HG02973 (cell line): ENCODE data around the gene RSPO4.

Experiments used
- ATAC-seq: cut with Tn5 transposase; IDR thresholded peaks from one replicate; pipeline ENCODE4 v1.9.1; 2021; ENCODE audit warnings: moderate library complexity; ENCODE audit not compliant: unreplicated experiment

Gene RSPO4

DNA sequence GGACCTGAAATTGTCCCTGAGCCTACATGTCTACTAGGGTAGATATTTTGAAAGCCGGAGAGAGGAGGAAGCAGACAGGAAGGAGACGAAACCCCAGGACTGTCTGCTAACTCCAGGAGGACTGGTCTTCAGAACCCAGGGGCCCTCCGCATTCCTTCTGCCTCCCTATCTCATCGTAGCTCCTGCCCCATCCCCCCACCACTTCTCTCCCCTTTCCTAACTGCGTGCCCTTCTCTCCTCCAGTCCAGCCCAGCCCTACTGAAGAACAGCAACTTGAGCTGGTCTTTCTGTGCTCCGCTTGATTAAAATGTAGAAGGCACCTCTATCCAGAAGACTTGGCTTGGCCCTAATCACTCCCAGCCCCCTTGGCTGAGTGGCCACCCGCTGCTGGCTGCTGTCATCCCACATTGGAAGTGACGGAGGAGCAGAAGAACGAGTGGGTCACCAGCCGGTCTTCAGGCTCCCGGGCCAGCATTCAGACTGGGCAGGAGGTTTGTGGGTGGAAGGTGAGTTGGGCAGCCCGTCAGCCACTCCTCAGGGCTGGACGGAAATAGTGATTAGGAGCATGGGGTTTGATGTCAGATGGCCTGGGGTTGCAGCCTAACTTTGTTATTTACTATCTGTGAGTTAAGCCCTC is 57.2 kb downstream of the RSPO4 start:
- no peak for ATAC-seq

DNA sequence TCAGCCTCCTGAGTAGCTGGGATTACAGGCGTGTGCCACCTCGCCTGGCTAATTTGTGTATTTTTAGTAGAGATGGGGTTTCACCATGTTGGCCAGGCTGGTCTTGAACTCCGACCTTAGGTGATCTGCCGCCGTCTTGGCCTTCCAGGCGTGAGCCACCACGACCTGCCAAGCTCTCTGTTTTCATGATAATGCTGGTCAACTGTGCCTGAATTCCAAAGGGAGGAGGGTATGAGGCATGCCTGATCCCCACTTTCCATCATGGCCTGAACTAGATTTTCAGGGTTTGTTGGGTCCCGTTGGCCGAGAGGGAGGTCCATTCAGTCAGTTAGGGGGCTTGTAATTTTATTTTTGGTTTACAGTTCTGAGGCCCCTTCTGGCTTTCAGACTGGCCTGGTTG is 58.0 kb downstream of the RSPO4 start:
- ATAC-seq: no peak

- no peak for ATAC-seq
These were observed 59.5 kb downstream of the RSPO4 start for GRCh38 chr20:942611-943010.

DNA sequence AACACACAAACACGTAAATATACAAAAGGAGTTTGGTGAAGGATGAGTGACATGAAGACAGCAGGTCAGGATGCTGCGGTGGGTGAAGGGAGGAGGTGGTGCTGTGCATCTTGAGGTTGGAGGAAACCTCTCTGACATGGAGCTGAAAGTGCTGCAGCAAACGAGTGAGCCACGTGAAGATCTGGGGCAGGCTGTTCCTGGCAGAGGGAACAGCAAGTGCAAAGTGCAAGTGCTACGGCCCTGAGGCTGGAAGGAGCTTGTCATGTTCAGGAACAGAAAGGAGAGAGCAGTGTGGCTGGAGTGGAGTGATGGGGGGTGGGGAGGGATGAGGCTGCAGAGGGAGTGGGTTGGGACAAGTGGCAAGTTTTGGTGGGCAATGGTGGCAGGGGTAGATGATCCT is 61.2 kb downstream of the RSPO4 start:
- ATAC-seq: no peak

DNA sequence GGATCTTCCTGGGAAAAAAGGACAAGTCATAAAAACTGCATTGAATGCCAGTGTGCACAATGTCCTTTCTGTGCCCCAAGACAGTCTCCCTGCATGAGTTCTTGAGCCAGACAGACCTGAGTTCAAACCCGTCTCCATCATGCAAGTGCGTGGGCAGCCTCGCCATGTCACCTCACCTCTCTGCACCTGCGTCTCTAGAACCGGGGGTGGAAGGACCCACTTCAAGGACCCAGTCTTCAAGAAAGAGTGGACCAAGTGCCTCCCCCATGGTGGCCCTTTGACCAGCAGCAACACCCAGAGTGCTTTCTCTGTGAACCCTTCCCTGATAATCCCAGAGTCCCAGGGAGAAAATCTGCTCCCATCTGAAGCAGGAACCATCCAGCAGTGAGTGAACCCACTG is 62.5 kb downstream of the RSPO4 start:
- no peak for ATAC-seq

DNA sequence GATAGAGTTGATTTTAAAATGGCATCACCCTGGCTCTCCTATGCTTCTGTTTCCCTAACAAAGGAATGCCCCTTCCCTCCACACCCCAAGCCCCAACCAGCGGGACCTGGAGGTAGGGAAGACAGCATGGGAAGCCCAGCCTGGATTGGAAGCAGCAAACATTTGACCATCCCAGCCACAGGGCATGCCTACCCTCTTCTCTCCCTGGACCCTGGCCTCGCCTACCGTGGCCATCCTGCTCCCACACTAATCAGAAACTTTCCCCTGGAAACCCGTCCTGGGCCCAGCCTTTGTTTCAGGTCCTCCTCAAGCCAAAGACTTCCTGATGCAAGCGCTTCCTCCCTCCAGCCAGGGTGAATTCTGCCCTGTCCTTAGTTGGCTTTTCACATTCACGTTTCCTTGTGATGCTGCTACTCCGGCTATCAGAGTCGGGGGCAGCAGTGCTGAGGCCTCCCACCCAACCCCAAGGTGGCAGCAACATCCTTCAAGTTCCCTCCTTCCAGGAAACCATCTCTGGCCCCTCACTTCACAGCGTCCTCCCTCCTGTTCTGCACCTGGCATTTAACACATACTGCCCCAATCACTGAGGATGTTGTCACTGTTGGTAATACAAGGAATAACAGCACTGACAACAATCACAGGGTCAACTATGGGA is 67.8 kb downstream of the RSPO4 start:
- no peak for ATAC-seq

GRCh38 chr20:933029-933428 is 69.1 kb downstream of the RSPO4 start:
- ATAC-seq: no peak

DNA sequence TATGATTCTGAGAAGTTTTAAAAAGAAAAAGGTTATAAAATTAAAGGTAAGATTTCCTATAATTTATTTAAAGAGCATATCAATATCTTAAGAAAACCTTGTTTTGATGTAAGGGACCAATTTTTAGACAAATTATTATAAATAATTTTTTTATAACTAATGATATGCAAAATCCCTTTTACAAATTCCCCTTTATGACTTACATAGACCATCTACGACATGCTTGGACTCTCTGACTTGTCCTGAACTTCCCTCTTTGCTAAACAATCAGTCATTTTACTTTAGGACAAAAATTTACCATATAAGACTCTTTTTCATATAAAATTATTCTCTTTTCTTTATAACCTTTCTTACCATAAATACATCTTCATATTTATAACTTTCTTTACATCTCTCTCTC is 70.7 kb downstream of the RSPO4 start:
- no peak for ATAC-seq

- ATAC-seq: no peak
These were observed 75.4 kb downstream of the RSPO4 start for GRCh38 chr20:926670-927069.

- no peak for ATAC-seq
These were observed 76.6 kb downstream of the RSPO4 start for GRCh38 chr20:925516-925915.

DNA sequence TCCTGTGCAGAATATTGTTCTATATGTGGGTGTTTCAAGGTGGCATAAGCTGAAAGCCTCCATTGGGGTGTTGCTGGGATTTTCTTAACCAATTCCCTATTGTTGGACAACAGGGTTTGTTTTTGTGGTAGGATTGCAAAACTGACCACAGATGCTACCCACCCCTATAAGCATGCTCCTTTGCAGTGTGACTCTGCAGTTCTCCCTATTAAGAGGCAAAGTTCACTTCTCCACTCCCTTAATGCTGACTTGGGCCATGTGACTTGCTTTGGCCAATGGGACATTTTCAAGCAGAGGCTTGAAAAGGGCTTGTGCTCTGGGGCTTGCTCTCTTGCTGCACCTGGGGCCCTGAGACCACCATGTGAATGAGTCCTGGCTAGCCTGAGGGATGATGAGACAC is 77.5 kb downstream of the RSPO4 start:
- ATAC-seq: no peak

GRCh38 chr20:922781-923180 is 79.3 kb downstream of the RSPO4 start:
- no peak for ATAC-seq

- ATAC-seq: no peak
These were observed 81.0 kb downstream of the RSPO4 start for GRCh38 chr20:921068-921467.

- ATAC-seq: no peak
These were observed 81.8 kb downstream of the RSPO4 start for GRCh38 chr20:920311-920710.

- ATAC-seq: no peak
These were observed 82.6 kb downstream of the RSPO4 start for GRCh38 chr20:919491-919916.

DNA sequence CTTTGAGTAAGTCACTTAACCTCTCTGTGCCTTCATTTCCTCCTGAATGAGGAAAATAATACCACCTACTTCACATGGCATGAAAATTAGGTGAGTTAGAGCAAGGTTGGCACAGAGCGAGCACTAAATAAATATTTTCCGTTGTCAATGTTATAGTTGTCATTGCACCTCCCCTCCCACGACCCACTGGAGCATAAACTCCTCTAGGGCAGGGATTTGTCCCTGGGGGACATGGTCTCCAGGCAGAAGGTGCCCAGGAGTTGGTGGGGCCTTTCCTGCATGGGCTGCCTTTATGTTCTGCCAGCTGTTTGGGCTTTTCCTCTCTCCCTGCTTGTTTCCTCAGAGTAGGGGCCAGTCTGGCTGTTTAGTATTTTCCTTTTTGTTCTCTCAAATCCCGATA is 84.7 kb downstream of the RSPO4 start:
- no peak for ATAC-seq

- no peak for ATAC-seq
These were observed 85.3 kb downstream of the RSPO4 start for GRCh38 chr20:916825-917224.

DNA sequence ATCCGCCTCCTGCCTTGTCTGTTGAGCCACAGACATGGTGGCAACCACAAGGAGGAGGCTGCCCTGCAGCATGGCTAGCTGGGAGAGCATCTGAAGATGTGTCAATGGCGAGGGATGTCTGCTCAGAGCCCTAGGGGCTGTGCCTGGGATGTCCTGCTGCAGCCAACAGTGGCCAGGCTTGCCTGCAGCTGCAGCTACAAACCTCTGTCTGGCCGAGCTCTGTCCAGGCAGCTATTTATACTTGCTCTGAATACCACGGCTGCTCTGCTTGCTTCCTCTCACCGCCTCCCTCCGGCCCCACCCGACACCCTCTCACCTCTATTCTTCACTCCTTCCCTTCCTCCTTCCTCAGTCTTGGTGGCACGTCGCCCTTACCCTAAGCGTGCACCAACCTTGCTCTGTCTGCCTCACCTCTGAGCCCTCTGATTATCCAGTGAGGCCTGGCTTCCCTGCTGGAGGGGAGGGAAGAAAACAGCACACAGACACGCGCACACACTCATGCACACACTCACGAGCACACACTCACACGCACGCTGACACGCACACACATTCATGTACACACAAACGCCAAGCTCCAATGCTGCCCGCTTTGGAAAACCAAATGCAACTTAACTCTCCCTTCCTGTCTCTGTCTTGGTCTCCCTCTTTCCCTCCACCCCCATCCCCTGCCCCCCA is 85.8 kb downstream of the RSPO4 start, which contains the start of gene ANGPT4:
Gene ANGPT4, minus strand, starts transcription at position 210 of the 675 bp plus-strand sequence. Its CDS starts 120 bp downstream, at position 90.
- ATAC-seq: no peak

DNA sequence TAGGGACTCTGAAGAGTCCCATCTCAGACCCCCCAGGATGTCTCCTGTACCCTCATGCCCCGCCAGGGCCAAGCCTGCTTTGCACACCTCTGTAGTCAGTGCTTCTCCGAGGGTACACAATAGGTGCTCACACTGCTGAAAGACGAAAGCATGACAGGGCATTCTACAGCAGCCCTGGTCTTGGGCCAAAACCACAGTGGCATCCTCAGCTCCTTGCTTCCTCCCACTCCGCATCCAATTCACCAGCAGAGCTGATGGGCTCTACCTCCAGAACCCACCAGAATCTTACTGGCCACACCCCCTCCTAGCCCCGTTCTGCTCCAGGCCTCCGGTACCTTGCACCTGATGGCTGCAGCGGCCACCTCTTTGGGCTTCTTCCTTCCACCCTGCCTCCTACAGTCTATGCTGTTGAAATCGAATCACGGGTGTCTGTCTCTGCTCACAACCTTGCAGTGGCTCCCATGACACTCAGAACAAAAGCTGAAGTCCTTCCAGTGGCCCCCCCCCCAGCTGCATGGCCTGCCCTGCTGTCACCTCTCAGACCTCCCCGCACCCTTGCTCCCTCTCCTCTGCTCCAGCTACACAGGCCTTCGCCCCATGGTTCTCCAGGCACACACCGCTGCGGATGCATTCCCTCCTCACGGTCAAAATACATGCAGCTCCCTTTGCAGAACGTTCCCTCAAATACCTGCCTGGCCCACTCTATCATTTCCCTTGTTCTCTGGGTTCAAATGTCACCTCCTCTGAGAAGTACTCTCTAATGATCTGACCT is 87.2 kb downstream of the RSPO4 start:
- ATAC-seq: no peak

GRCh38 chr20:913306-913849 is 88.7 kb downstream of the RSPO4 start:
- no peak for ATAC-seq

GRCh38 chr20:911882-912600 is 90.1 kb downstream of the RSPO4 start:
- ATAC-seq: no peak
